Astrocyte (in vitro differentiated cells and primary cell): Measurements from ENCODE around the gene DENND4C.

Source experiments
- CTCF ChIP-seq: IDR thresholded peaks from 2 replicates; pipeline ENCODE4 v1.5.1; 2011; ENCODE audit warnings: low read depth, mild to moderate bottlenecking, inconsistent platforms, low read length, moderate library complexity; ENCODE audit not compliant: insufficient read depth
- EZH2 ChIP-seq: IDR thresholded peaks from 2 replicates; pipeline ENCODE4 v1.6.1; 2012; ENCODE audit warnings: mild to moderate bottlenecking, low read length, inconsistent platforms; ENCODE audit not compliant: insufficient read depth

- TF ChIP-seq CTCF = no peak
- no peak for TF ChIP-seq EZH2
Measured at GRCh38 chr9:19420877-19421276, 190.4 kb downstream of the DENND4C start.
